Panc1 (cell line): ENCODE measurements around the gene ABHD8.

Source experiments
- CTCF ChIP-seq: fragments of 450-650 bp; IDR thresholded peaks from 2 replicates; pipeline ENCODE4 v1.5.1; 2017; ENCODE audit warnings: mild to moderate bottlenecking
- POLR2AphosphoS5 ChIP-seq: IDR thresholded peaks from 2 replicates; pipeline ENCODE4 v1.6.1; 2012; ENCODE audit warnings: mild to moderate bottlenecking, low read depth, low read length, moderate library complexity
- REST ChIP-seq, 2 experiments: IDR thresholded peaks; 2 replicates each; pipeline ENCODE4 v1.6.1; 2011 to 2012; ENCODE audit warnings: low read depth in 2 of 2, control low read depth in 1 of 2, low read length in 1 of 2, mild to moderate bottlenecking in 1 of 2, moderate library complexity in 1 of 2; ENCODE audit not compliant: insufficient read depth in 1 of 2
- SIN3A ChIP-seq: IDR thresholded peaks from 2 replicates; pipeline ENCODE4 v1.6.1; 2012; ENCODE audit warnings: low read depth, mild to moderate bottlenecking, low read length, moderate library complexity, borderline replicate concordance; ENCODE audit not compliant: insufficient read depth
- TCF7L2 ChIP-seq: IDR thresholded peaks from 2 replicates; pipeline ENCODE4 v1.6.1; 2011; ENCODE audit warnings: mild to moderate bottlenecking, low read depth, low read length, inconsistent platforms

DNA sequence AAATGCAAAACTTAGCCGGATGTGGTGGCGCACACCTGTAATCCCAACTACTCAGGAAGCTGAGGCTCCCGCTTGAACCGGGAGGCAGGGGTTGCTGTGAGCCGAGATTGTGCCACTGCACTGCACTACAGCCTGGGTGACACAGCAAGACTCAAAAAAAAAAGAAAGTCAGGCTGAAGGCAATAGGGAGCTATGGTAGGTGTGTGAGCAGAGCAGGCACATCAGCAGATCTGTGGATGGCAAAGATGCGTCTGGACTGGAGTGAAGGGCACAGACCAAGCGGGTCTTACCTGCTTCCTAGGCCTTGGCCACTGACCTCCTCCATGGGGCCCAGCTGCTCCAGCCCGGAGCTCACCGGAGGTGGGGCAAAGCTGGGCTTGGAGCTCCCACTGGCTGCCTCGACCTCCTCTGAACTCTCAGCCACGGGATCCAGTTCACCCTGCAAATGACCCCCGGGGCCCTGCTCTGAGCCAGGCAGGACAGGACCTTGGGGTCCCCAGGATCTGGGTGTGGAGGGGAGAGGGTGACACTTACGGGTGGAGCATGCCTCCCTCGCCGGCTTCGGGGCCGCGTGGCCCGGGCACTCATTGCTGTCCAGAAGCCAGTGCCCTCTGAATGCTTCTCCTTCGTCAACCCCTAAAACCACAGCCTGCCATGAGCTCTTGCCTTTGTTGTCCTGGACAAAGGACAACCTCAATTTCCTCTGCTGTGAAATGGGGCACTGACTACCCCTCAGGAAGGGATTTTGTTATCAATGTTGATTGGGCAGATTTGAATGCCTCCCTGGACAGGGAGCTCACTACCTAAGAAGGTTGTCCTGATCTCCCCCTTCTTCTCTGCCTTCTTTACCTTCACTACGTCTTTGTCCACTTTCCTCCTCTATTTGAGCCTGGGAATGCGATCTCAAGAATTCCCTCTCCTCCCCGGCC lies 39.2 kb downstream of the ABHD8 start:
- TF ChIP-seq CTCF (no peak), SIN3A (no peak), POLR2AphosphoS5 (no peak), TCF7L2 (no peak), REST (IDR thresholded peaks at IDR 0.05; ENCODE audit: insufficient read depth in 1 of 2, low read depth in 2 of 2, low read length in 1 of 2) (no peak)
